Fibroblast of lung (primary cell): ENCODE results near the gene AMDHD2.

ENCODE experiments used
- CTCF ChIP-seq, 2 donors: IDR thresholded peaks in 1 of 2; conservative IDR thresholded peaks in 1 of 2; 1 replicate in 1 of 2; 2 replicates in 1 of 2; pipeline ENCODE4 v1.5.1; 2011 to 2012; ENCODE audit warnings: low read length in 2 of 2, control low read depth in 1 of 2, inconsistent platforms in 1 of 2, low read depth in 1 of 2, mild to moderate bottlenecking in 1 of 2
- EZH2 ChIP-seq: IDR thresholded peaks from 2 replicates; pipeline ENCODE4 v1.5.1; 2012; ENCODE audit warnings: low read length, control low read depth, mild to moderate bottlenecking; ENCODE audit errors: missing control alignments

- TF ChIP-seq CTCF (conservative IDR thresholded peaks at IDR 0.05 in 1 of 2, IDR thresholded peaks at IDR 0.05 in 1 of 2; ENCODE audit: low read depth in 1 of 2, low read length in 2 of 2) (no peak), EZH2 (no peak)
Observed at GRCh38 chr16:2507052-2507659, 13.0 kb upstream of the AMDHD2 start.
